ENCODE data around the gene HPX.

The HPX gene

DNA sequence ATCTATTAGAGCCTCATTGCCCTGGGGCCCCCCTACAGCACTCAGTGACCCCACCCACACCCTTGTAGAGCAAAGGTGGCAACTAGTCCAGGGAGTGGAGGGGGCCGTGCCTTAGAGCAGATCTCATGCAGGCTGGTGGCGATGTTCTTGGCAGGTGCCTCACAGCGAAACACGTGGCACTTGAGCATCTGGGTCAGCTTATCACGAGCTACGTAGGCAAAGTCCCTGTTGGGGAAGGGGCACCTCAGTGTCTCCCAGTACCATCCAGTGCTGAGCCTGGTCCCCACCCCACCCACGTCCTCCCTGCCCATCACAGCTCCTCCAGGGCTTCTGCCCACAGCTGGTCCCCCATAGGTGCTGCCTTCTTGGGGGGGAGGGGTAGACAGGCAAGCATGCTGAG is 39.3 kb downstream of the HPX start:
- DNase-seq (ENCODE audit: low read depth in 1 of 2, low spot score in 1 of 2): no peak
- Histone ChIP-seq H3K4me3 (replicated peaks; ENCODE audit: insufficient read depth, low read length) (no peak overlapping the region), H3K27ac (replicated peaks) (no peak overlapping the region), H3K27me3 (ENCODE audit: insufficient read depth, poor library complexity, severe bottlenecking) (no peaks in the 10 kb centered on the region)
- TF ChIP-seq SPI1 (IDR thresholded peaks at IDR 0.05; ENCODE audit: borderline replicate concordance, low read depth) (no peak), GABPA (IDR thresholded peaks at IDR 0.05; ENCODE audit: low read depth) (no peak), POLR2AphosphoS5 (IDR thresholded peaks at IDR 0.05; ENCODE audit: low read depth) (no peak)
- TF ChIP-seq, protein P1, sequence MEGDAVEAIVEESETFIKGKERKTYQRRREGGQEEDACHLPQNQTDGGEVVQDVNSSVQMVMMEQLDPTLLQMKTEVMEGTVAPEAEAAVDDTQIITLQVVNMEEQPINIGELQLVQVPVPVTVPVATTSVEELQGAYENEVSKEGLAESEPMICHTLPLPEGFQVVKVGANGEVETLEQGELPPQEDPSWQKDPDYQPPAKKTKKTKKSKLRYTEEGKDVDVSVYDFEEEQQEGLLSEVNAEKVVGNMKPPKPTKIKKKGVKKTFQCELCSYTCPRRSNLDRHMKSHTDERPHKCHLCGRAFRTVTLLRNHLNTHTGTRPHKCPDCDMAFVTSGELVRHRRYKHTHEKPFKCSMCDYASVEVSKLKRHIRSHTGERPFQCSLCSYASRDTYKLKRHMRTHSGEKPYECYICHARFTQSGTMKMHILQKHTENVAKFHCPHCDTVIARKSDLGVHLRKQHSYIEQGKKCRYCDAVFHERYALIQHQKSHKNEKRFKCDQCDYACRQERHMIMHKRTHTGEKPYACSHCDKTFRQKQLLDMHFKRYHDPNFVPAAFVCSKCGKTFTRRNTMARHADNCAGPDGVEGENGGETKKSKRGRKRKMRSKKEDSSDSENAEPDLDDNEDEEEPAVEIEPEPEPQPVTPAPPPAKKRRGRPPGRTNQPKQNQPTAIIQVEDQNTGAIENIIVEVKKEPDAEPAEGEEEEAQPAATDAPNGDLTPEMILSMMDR (IDR thresholded peaks at IDR 0.05; ENCODE audit: insufficient read depth, low read length): no peak
- TF ChIP-seq, protein P2, sequence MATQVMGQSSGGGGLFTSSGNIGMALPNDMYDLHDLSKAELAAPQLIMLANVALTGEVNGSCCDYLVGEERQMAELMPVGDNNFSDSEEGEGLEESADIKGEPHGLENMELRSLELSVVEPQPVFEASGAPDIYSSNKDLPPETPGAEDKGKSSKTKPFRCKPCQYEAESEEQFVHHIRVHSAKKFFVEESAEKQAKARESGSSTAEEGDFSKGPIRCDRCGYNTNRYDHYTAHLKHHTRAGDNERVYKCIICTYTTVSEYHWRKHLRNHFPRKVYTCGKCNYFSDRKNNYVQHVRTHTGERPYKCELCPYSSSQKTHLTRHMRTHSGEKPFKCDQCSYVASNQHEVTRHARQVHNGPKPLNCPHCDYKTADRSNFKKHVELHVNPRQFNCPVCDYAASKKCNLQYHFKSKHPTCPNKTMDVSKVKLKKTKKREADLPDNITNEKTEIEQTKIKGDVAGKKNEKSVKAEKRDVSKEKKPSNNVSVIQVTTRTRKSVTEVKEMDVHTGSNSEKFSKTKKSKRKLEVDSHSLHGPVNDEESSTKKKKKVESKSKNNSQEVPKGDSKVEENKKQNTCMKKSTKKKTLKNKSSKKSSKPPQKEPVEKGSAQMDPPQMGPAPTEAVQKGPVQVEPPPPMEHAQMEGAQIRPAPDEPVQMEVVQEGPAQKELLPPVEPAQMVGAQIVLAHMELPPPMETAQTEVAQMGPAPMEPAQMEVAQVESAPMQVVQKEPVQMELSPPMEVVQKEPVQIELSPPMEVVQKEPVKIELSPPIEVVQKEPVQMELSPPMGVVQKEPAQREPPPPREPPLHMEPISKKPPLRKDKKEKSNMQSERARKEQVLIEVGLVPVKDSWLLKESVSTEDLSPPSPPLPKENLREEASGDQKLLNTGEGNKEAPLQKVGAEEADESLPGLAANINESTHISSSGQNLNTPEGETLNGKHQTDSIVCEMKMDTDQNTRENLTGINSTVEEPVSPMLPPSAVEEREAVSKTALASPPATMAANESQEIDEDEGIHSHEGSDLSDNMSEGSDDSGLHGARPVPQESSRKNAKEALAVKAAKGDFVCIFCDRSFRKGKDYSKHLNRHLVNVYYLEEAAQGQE (IDR thresholded peaks at IDR 0.05; ENCODE audit: insufficient replicate concordance, low read depth): no peak

DNA sequence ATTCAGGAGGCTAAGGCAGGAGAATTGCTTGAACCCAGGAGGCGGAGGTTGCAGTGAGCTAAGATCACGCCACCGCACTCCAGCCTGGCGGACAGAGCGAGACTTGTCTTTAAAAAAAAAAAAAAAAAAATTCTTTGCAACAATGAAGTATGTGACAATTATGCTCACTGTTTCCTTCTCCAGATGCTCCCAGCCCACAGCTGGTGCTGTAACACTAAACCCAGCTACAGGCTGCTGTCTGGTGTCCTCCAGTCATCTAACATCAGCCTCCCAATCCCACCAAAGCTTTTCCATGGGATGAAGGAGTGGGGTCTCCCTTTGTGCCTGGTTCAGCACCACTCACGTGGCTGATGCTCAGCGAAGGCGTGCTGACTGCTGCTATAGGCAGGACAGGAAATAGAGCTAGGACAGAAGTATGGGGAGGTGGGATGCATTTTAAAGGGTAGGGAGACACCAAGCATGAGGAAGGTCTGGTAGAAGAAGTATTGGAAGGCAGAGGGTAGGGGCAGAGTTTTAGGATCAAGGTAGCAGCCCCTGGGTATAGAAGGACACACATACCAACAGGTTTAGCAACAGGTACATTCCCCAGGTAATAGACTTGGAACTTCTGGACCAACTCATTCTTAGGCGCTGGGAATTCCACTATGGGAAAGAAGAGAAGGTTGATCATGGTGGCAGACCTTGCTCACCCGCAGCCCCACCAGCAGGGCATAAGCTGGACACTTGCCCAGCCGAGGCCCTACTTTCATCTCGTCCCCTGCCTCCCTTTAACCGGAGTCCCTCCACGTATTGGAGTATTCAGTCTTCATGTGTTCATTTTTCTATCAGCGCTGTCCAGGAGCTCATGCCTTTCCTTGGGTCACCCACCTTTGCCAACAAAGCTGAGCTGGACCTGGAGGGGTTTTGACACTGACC is 40.1 kb downstream of the HPX start:
- no peak for TF ChIP-seq POLR2AphosphoS5 (IDR thresholded peaks at IDR 0.05; ENCODE audit: low read depth)
- TF ChIP-seq, protein P1 (IDR thresholded peaks at IDR 0.05; ENCODE audit: insufficient read depth, low read length): no peak
- TF ChIP-seq, protein P2 (IDR thresholded peaks at IDR 0.05; ENCODE audit: insufficient replicate concordance, low read depth): no peak
- TF ChIP-seq SPI1 (IDR thresholded peaks at IDR 0.05; ENCODE audit: borderline replicate concordance, low read depth): no peak
- no peak for TF ChIP-seq GABPA (IDR thresholded peaks at IDR 0.05; ENCODE audit: low read depth)
- no peak for DNase-seq (ENCODE audit: low read depth in 1 of 2, low spot score in 1 of 2)
- H3K27me3 ChIP-seq (ENCODE audit: insufficient read depth, poor library complexity, severe bottlenecking): no peaks in the 10 kb centered on the region

DNA sequence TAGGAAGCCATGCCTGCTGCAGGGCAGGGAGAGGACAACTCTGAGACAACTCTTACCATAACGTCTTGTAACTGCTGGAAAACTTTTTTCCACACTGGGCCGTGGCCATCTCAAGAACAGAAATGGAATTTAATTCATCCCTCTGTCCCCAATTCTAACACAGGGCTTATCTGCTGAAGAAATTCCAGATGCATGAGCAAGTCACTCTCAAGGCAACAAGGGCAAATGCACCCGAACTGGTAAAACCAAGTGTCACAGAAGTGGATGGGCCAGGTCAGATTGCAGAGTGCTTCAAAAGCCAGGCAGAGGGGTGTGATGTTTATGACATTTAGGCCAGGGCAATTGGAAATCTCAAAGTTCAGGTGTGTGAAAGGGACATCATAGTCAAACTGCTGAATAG is 43.2 kb downstream of the HPX start:
- DNase-seq (ENCODE audit: low read depth in 1 of 2, low spot score in 1 of 2): no peak
- Histone ChIP-seq H3K27me3 (ENCODE audit: insufficient read depth, poor library complexity, severe bottlenecking) (no peaks in the 10 kb centered on the region), H3K4me3 (replicated peaks; ENCODE audit: insufficient read depth, low read length) (no peak overlapping the region), H3K27ac (replicated peaks) (no peak overlapping the region)
- TF ChIP-seq GABPA (IDR thresholded peaks at IDR 0.05; ENCODE audit: low read depth) (no peak), POLR2AphosphoS5 (IDR thresholded peaks at IDR 0.05; ENCODE audit: low read depth) (no peak), SPI1 (IDR thresholded peaks at IDR 0.05; ENCODE audit: borderline replicate concordance, low read depth) (no peak)
- TF ChIP-seq, protein P2 (IDR thresholded peaks at IDR 0.05; ENCODE audit: insufficient replicate concordance, low read depth): no peak
- TF ChIP-seq, protein P1 (IDR thresholded peaks at IDR 0.05; ENCODE audit: insufficient read depth, low read length): no peak

More for the DNA sequence above, 40.1 kb downstream of the HPX start:
- no peak overlapping the region for H3K4me3 ChIP-seq (replicated peaks; ENCODE audit: insufficient read depth, low read length)
- no peak overlapping the region for H3K27ac ChIP-seq (replicated peaks)
